GM20000 (cell line): ENCODE data around the gene CERS4.
"Not testable (repeated sequence)": the region's sequence is repeated elsewhere in the genome, so short reads cannot be mapped to it uniquely, and the experiment has no call there.

Experiments
- DNase-seq: peaks from one replicate; pipeline ENCODE4 v3.0.0; 2012; ENCODE audit warnings: low spot score
- TF ChIP-seq, protein P1 (sequence below): IDR thresholded peaks from 2 replicates; pipeline ENCODE4 v1.5.1; 2012; ENCODE audit warnings: mild to moderate bottlenecking, control low read depth; ENCODE audit errors: extremely low read depth, missing control alignments

Gene CERS4

DNA sequence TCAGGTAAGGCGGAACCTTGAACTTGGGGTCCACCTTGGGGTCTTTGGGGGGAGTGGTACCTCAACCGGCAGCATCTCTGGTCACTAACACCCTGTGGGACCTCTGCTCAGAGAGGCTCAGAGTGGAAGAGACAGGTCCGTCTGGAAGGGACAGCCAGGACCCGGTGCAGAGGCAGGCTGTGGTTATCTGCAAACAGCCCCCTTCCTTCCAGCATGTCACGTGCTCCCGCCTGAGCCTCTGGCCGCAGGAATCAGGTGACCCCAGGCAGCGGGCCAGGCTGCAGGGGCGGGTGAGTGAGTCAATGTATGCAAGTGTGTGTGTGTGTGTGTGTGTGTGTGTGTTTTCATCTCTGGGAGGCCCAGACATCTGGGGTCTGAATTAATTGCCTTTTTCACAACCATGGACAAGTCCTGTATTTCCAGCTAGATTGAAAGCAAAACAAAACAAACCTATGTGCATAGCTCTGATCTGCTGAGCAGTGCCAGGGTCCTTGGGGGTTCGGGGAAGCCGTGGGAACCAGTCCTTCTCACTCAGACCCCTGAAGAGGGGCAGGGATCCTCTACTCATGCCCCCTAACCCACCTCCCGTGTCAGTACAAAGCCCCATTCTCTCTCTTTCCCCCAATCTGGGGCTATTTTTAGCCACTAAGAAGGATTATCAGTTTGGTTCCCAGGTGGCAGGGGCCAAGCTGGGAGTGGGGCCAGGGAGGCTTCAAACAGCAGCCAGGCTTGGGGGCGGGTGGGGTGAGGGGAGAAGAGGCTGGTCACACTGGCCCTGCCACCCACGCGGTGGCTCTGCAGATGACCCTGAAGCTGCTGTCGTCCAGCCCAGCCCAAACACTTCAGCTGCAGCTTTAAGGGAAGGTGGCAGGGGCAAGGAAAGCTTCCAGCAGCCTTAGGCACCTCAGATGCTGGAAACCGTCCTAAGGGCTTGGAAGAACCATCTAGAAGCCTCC lies 31.4 kb downstream of the CERS4 start:
- peak; percentile 88 for DNase-seq

DNA sequence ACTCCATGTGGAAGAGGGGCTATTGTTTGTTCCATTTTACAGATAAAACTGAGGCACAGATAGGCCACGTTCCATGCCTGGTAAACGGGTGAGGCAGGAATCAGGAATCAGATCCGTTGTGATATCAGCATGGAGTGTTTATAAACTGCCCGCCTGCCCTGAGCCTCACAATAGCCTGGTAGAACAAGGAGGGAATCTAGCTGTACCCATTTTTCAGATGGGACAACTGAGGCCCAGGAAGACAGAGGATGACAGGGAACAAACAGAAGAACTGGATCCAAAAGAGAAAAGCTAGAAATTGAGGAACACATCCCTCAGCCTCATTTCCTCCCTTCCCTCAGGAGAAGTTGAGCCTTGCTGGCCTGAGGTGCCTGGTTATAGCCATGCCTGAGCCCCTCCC lies 32.5 kb downstream of the CERS4 start:
- DNase-seq = no peak
- TF ChIP-seq, protein P1, sequence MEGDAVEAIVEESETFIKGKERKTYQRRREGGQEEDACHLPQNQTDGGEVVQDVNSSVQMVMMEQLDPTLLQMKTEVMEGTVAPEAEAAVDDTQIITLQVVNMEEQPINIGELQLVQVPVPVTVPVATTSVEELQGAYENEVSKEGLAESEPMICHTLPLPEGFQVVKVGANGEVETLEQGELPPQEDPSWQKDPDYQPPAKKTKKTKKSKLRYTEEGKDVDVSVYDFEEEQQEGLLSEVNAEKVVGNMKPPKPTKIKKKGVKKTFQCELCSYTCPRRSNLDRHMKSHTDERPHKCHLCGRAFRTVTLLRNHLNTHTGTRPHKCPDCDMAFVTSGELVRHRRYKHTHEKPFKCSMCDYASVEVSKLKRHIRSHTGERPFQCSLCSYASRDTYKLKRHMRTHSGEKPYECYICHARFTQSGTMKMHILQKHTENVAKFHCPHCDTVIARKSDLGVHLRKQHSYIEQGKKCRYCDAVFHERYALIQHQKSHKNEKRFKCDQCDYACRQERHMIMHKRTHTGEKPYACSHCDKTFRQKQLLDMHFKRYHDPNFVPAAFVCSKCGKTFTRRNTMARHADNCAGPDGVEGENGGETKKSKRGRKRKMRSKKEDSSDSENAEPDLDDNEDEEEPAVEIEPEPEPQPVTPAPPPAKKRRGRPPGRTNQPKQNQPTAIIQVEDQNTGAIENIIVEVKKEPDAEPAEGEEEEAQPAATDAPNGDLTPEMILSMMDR = no peak

More for the DNA sequence above, 31.4 kb downstream of the CERS4 start:
- TF ChIP-seq, protein P1 = no peak

DNA sequence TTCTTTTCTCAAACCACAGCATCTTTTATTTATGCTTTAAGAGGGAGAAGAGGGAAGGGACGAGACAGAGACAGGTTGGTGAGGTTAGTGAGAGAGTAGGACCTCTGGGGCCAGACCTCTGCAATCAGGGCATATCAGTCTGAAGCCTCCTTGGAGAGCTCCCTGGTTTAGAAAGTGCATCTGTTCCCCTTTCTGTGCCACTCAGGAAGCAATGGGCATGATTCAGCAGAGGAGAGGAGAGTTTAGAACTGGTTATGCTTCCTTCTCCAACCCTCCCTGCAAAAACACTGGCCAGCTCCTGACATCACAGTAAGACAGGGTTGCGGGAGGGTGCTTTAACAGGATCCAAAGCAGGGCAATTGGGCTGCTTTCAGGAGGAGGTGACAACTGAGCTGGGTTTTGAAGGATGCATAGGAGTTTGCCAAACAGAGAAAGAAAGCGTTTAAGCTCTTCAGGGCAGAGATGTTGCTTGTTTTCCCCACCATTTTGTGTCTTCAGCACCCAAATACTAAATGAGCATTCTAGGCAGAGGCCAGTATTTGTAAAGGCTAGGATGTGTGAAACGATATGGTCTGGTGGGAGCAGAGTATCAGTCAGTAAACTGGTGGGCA lies 33.1 kb downstream of the CERS4 start:
- TF ChIP-seq, protein P1 = no peak
- no peak for DNase-seq

DNA sequence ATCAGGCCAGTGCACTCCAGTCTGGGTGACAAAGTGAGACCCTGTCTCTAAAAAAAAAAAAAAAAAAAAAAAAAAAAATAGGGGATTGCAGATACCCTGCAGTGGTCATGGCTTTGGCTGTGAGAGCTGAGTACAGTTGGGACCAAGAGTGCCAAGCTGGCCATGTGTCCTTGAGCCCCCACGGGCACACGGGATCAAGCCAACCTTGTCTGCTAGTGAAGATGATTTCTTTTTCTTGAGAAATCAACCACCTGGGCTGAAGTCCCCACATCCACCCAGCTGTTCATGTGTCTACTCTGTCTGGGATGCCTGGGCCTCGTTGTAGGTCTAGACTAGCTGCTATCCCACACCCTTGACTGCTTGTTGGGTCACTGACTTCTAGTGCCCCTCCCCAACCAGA lies 34.0 kb downstream of the CERS4 start:
- DNase-seq = no peak
- TF ChIP-seq, protein P1 = no peak

DNA sequence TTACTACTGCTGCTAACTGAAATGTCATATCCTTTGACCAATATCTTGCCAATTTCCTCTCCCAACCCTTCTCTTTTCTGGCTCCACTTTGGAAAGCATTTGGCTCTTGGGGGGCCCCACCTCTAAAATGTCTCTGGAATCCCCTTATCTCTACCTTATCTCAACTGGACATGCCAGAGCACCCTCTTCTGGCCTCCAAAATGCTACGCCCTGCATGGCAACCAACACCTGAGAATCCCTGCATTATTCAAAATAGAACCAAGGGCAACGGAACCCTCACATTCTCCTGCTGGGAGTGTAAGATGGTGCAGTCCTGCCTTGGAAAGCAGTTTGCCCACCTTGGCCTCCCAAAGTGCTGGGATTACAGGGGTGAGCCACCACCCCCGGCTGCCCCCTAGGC lies 35.3 kb downstream of the CERS4 start:
- TF ChIP-seq, protein P1 = no peak
- DNase-seq = no peak

DNA sequence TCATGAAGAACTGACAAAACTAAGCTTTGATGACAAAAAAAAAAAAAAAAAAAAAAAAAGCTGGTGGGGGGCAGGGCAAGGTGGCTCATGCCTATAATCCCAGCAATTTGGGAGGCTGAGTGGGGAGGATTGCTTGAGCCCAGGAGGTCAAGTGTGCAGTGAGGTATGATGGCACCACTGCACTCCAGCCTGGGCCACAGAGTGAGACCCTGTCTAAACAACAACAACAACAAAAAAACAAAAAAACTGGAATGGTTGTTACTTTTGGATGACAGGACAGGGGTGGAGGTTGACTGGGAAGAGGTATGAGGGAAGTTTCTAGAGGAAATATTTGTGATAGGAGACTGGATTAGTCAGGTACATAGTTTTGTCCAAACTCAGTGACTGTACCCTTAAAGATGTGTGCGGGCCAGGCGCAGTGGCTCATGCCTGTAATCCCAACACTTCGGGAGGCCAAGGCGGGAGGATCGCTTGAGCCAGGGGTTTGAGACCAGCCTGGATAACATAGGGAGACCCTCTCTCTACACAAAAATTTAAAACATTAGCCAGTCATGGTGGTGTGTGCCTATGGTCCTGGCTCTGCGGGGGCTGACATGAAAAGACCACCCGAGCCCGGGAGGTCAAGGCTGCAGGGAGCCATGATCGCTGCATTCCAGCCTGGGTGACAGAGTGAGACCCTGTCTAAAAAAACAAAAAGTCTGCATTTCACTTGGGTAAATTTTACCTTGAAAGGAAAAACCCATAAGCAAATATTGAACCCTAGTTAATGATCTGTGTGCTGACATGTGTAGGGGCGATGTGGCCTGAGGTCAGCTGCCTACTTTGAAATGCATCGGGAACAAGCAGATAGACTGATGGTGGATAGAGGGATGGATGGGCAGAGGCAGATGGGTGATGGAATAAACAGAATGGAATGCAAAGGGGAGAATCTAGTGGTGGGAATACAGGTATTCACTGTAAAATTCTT lies 37.0 kb downstream of the CERS4 start:
- TF ChIP-seq, protein P1 = no peak
- DNase-seq = no peak

DNA sequence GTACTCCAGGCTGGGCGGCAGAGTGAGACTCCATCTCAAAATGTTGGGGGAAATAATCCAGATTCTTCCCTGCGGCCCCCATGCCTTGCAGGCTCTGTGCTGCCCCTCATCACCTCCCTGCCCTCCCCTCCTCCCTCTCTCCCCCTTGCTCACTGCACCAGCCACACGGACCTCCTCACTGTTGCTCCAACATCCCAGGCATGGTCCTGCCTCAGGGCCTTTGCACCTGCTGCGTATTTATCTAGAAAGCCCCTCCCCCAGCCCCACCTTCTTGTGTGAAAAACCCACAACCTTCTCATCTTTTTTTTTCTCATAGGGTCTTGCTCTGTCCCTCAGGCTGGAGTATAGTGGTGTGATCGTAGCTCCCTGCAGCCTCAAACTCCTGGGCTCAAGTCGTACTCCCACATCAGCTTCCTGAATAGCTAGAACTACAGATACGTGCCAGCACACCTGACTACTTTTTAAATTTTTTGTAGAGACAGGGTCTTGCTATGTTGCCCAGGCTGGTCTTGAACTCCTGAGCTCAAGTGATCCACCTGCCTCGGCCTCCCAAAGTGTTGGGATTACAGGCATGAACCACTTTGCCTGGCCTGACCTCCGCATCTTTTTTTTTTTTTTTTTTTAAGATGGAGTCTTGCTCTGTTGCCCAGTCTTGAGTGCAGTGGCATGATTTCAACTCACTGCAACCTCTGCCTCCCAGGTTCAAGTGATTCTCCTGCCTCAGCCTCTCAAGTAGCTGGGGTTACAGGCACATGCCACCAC lies 38.1 kb downstream of the CERS4 start:
- not testable (repeated sequence) for DNase-seq
